Cardiac ventricle fibroblast (primary cell): Measurements from ENCODE around the gene DCLK3. TPM values are rescaled to one million over a fixed set of nuclear protein-coding genes. Genes with fewer than 3 reads are reported as not detected.

ENCODE experiments used
- total RNA-seq: library from RNA; depleted of rRNA; stranded (reverse); fragments of >200 nt; gene quantifications from 2 replicates; pipeline ENCODE4 v1.2.3, GENCODE V29; 2015

The DCLK3 gene, protein sequence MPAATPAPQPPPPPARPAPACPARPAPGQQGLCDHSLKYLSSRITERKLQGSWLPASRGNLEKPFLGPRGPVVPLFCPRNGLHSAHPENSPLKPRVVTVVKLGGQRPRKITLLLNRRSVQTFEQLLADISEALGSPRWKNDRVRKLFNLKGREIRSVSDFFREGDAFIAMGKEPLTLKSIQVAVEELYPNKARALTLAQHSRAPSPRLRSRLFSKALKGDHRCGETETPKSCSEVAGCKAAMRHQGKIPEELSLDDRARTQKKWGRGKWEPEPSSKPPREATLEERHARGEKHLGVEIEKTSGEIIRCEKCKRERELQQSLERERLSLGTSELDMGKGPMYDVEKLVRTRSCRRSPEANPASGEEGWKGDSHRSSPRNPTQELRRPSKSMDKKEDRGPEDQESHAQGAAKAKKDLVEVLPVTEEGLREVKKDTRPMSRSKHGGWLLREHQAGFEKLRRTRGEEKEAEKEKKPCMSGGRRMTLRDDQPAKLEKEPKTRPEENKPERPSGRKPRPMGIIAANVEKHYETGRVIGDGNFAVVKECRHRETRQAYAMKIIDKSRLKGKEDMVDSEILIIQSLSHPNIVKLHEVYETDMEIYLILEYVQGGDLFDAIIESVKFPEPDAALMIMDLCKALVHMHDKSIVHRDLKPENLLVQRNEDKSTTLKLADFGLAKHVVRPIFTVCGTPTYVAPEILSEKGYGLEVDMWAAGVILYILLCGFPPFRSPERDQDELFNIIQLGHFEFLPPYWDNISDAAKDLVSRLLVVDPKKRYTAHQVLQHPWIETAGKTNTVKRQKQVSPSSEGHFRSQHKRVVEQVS
- total RNA-seq, result not detected in 2 replicates

DNA sequence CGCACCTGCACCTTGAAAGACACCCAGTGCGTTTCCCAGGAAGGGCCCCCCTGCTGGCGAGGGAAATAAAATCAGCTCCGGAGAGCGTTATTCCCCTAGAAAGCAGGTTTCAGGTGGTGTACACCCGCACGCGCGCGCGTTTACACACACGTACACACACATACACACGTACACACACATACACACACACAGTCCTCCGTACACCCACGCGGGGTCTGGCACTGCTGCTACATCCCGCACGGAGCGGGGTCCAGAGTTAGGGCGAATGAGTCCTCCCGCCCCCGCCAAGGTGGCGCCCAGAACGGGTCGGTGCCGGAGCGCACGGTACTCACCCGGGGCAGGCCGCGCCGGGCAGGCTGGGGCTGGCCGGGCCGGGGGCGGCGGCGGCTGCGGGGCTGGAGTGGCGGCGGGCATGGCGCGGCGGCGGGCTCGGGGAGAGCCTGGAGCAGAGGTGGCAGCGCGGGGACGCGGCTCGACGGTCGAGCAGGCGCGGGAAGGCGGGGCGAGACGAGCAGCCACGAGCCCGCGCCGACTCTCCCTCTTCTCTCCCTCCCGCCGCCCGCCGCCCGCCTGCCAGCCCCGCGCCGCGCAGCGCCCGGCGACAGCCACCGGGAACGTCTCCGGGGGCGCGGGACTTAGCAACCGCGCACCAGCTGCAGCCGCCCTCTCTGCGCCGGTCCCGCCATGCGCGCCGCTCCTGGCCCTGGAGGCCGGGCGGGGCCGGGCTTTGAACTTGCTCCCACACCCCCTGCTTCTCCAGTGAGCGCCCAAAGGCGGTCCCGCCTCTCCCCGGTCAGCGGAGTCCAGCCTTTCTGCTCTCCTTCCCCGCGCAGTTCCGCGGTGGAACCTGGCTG lies at the start of gene DCLK3:
Gene DCLK3 (minus strand): TSS at position 704 of the 854 bp plus-strand sequence. CDS start 290 bp downstream, at position 414.

Other genes starting within 250 kb of the DCLK3 start
- gene TRANK1, start 180.5 kb upstream of the DCLK3 start, total RNA-seq, result 18.3 TPM in 2 replicates
- 11.5 and 21.4 TPM in 2 replicates for gene EPM2AIP1, start 228.6 kb upstream of the DCLK3 start, total RNA-seq
- gene MLH1, start 229.0 kb upstream of the DCLK3 start, total RNA-seq, result 18.7 and 20.1 TPM in 2 replicates